Esophagus squamous epithelium (tissue), 5 donors: ENCODE data around the gene FGF3. TPM values are rescaled to one million over a fixed set of nuclear protein-coding genes. Genes with fewer than 3 reads are reported as not detected.

Experiments used
- DNase-seq: peaks from one replicate; lab custom pipeline; 2025; lab: John Stamatoyannopoulos, UW
- H3K27ac ChIP-seq, 4 donors: fragments of 200-600 bp; sonication (generic); one replicate each; pipeline ENCODE4 v1.5.1; 2016 to 2019; ENCODE audit warnings: mild to moderate bottlenecking in 1 of 4
- H3K27me3 ChIP-seq, 4 donors: fragments of 200-600 bp; sonication (generic); 1 replicate in 3 of 4; 2 replicates in 1 of 4; pipeline versions ENCODE4 v1.5.1 to v1.6.0; 2017 to 2021; ENCODE audit warnings: antibody characterized with exemption in 1 of 4
- H3K36me3 ChIP-seq, 3 donors: fragments of 200-600 bp; sonication (generic); one replicate each; pipeline ENCODE4 v1.5.1; 2016 to 2019
- H3K4me1 ChIP-seq, 3 donors: fragments of 200-600 bp; sonication (generic); one replicate each; pipeline ENCODE4 v1.5.1; 2017 to 2019
- H3K4me3 ChIP-seq, 4 donors: fragments of 200-600 bp; sonication (generic); 1 replicate in 3 of 4; 2 replicates in 1 of 4; pipeline ENCODE4 v1.5.1; 2016 to 2019; ENCODE audit warnings: mild to moderate bottlenecking in 2 of 4, moderate library complexity in 1 of 4
- H3K9me3 ChIP-seq, 3 donors: fragments of 200-600 bp; sonication (generic); one replicate each; pipeline ENCODE4 v1.5.1; 2016 to 2019
- POLR2A ChIP-seq, 4 donors: fragments of 450-650 bp; IDR thresholded peaks; one replicate each; pipeline ENCODE4 v1.6.1; 2017; ENCODE audit warnings: antibody characterized with exemption in 4 of 4, mild to moderate bottlenecking in 4 of 4, moderate library complexity in 3 of 4
- WGBS, 2 donors: methylation state at CpG; one replicate each; pipeline ENCODE4 v1.1.5; 2018; 5-methylcytosine and 5-hydroxymethylcytosine counted together
- intact Hi-C: fragments of 100-400 bp; cut with DNase I; formaldehyde crosslinking; loops from one replicate; pipeline ENCODE4 v1.15.0; 2022
- total RNA-seq, 4 donors: library from RNA; depleted of rRNA; stranded (reverse); fragments of >200 nt; gene quantifications; one replicate each; pipeline ENCODE4 v1.1.0, GENCODE V29; 2016
- TF ChIP-seq, protein P1 (sequence below), 6 experiments: fragments of 450-650 bp in 4 of 6; fragments of 200-600 bp in 2 of 6; sonication (generic) in 2 of 6; IDR thresholded peaks; one replicate each; pipeline ENCODE4 v1.5.1; 2016 to 2019; ENCODE audit warnings: antibody characterized with exemption in 6 of 6, mild to moderate bottlenecking in 4 of 6, moderate library complexity in 4 of 6
- donor health status: DM: yes; HTN: yes; CAD: no.

Gene FGF3
- total RNA-seq, 4 donors from 2014 or later = not detected

- no peak for DNase-seq
- intact Hi-C loops = no loop called here
- H3K27me3 ChIP-seq = peaks cover 0 to 47% (median 0%) of the 10 kb centered on the region in 4 donors
- H3K4me1 ChIP-seq = no peaks in the 10 kb centered on the region
- TF ChIP-seq, protein P1, sequence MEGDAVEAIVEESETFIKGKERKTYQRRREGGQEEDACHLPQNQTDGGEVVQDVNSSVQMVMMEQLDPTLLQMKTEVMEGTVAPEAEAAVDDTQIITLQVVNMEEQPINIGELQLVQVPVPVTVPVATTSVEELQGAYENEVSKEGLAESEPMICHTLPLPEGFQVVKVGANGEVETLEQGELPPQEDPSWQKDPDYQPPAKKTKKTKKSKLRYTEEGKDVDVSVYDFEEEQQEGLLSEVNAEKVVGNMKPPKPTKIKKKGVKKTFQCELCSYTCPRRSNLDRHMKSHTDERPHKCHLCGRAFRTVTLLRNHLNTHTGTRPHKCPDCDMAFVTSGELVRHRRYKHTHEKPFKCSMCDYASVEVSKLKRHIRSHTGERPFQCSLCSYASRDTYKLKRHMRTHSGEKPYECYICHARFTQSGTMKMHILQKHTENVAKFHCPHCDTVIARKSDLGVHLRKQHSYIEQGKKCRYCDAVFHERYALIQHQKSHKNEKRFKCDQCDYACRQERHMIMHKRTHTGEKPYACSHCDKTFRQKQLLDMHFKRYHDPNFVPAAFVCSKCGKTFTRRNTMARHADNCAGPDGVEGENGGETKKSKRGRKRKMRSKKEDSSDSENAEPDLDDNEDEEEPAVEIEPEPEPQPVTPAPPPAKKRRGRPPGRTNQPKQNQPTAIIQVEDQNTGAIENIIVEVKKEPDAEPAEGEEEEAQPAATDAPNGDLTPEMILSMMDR (IDR thresholded peaks at IDR 0.05) = no peak
- TF ChIP-seq POLR2A (IDR thresholded peaks at IDR 0.05) = no peak
- H3K27ac ChIP-seq = no peak overlapping the region
- 62% methylated on average over 3 of the region's 4 CpGs for WGBS, 2 donors
- no peak overlapping the region for H3K4me3 ChIP-seq
- H3K36me3 ChIP-seq = no peaks in the 10 kb centered on the region
- no peaks in the 10 kb centered on the region for H3K9me3 ChIP-seq
These were observed 22.1 kb upstream of the FGF3 start for GRCh38 chr11:69841170-69841858.

- no peak for DNase-seq
- H3K36me3 ChIP-seq = no peaks in the 10 kb centered on the region
These were observed 21.4 kb upstream of the FGF3 start for GRCh38 chr11:69840371-69841169.

DNA sequence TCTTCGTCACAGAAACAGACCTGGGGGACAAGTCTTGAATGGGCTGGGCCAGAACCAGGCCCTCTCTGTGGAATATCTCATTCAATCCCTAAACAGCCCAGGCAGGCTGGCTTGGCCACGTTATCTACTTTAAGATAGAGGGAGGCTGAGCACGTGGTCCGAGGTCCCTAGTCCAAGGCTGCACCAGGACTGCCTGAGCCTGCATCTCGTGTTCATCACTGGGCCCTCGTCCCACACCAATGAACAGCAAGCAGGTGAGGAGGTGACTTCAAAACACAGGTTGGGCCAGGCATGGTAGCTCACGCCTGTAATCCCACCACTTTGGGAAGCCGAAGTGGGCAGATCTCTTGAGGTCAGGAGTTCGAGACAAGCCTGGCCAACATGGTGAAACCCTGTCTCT is 20.3 kb upstream of the FGF3 start:
- 73 to 78% methylated on average over 3 to 7 of the region's 9 CpGs for WGBS, 2 donors
- Histone ChIP-seq H3K9me3 (no peaks in the 10 kb centered on the region), H3K27ac (no peak overlapping the region), H3K4me3 (no peak overlapping the region), H3K27me3 (peaks cover 0 to 65% (median 0%) of the 10 kb centered on the region in 4 donors), H3K36me3 (no peaks in the 10 kb centered on the region), H3K4me1 (no peaks in the 10 kb centered on the region)
- no peak for DNase-seq
- intact Hi-C loops = no loop called here
- TF ChIP-seq, protein P1 (IDR thresholded peaks at IDR 0.05) = no peak
- TF ChIP-seq POLR2A (IDR thresholded peaks at IDR 0.05) = no peak

More at GRCh38 chr11:69840371-69841169, 21.4 kb upstream of the FGF3 start:
- H3K27ac ChIP-seq = no peak overlapping the region
- no peak overlapping the region for H3K4me3 ChIP-seq
- TF ChIP-seq, protein P1 (IDR thresholded peaks at IDR 0.05) = no peak
- TF ChIP-seq POLR2A (IDR thresholded peaks at IDR 0.05) = no peak
- intact Hi-C loops = no loop called here
- no peaks in the 10 kb centered on the region for H3K4me1 ChIP-seq
- H3K9me3 ChIP-seq = no peaks in the 10 kb centered on the region
- H3K27me3 ChIP-seq = peaks cover 0 to 54% (median 0%) of the 10 kb centered on the region in 4 donors
- 54 to 61% methylated on average over 4 to 14 of the region's 20 CpGs for WGBS, 2 donors

- no peak overlapping the region for H3K4me3 ChIP-seq
- WGBS, 2 donors = 59 to 70% methylated on average over 2 to 3 of the region's 5 CpGs
- intact Hi-C loops = no loop called here
- no peaks in the 10 kb centered on the region for H3K4me1 ChIP-seq
- no peak overlapping the region for H3K27ac ChIP-seq
- H3K27me3 ChIP-seq = peaks cover 0 to 75% (median 0%) of the 10 kb centered on the region in 4 donors
- H3K9me3 ChIP-seq = no peaks in the 10 kb centered on the region
- no peak for DNase-seq
- no peaks in the 10 kb centered on the region for H3K36me3 ChIP-seq
- TF ChIP-seq POLR2A (IDR thresholded peaks at IDR 0.05) = no peak
- TF ChIP-seq, protein P1 (IDR thresholded peaks at IDR 0.05) = no peak
These were observed 18.6 kb upstream of the FGF3 start for GRCh38 chr11:69837791-69838190.

DNA sequence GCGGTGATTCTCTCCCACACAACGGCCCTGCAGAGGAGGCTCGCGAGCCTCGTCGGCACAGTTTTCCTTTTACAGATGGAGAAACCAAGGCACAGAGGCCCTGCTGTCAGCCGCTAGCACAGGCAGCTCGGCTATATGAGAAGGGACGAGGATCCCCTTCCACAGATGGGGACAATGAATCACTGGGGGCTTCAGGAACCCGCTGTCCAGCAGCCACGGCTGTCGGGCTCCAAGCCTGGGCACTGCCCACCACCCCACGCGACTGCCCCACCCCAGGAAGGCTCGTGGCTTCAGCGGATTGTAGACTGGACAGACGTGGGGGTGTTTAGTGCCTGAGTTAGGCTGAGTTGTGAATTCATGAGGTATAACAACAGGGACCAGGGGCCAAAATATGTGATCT is 17.2 kb upstream of the FGF3 start:
- no peak overlapping the region for H3K4me3 ChIP-seq
- H3K27me3 ChIP-seq = peaks cover 0 to 77% (median 0%) of the 10 kb centered on the region in 4 donors
- H3K36me3 ChIP-seq = no peaks in the 10 kb centered on the region
- intact Hi-C loops = no loop called here
- H3K4me1 ChIP-seq = no peaks in the 10 kb centered on the region
- 76 to 77% methylated on average over 4 to 7 of the region's 17 CpGs for WGBS, 2 donors
- H3K9me3 ChIP-seq = no peaks in the 10 kb centered on the region
- no peak for DNase-seq
- TF ChIP-seq POLR2A (IDR thresholded peaks at IDR 0.05) = no peak
- TF ChIP-seq, protein P1 (IDR thresholded peaks at IDR 0.05) = no peak
- no peak overlapping the region for H3K27ac ChIP-seq
